GM18520 (cell line): Measurements from ENCODE around the gene MMS22L.

Experiments
- ATAC-seq: cut with Tn5 transposase; IDR thresholded peaks from one replicate; pipeline ENCODE4 v1.9.1; 2021; ENCODE audit not compliant: unreplicated experiment

Gene MMS22L

GRCh38 chr6:97095311-97095850, 187.6 kb downstream of the MMS22L start:
- no peak for ATAC-seq

GRCh38 chr6:97094376-97094775, 188.6 kb downstream of the MMS22L start:
- no peak for ATAC-seq

- ATAC-seq, result no peak
These were observed 190.2 kb downstream of the MMS22L start for GRCh38 chr6:97092673-97093305.
